Adipocyte (in vitro differentiated cells): ENCODE data around the gene GRIP1.

Source experiments
- DNase-seq: peaks from one replicate; pipeline ENCODE4 v3.0.0-alpha.2; 2015; ENCODE audit warnings: low read depth
- H3K27me3 ChIP-seq: replicated peaks from 2 replicates; pipeline ENCODE4 v1.7.0; 2013; ENCODE audit warnings: mild to moderate bottlenecking, low read length, moderate library complexity; ENCODE audit not compliant: control insufficient read depth, insufficient read depth
- H3K36me3 ChIP-seq: 2 replicates; pipeline ENCODE4 v1.7.0; 2013; ENCODE audit warnings: low read length, mild to moderate bottlenecking, moderate library complexity; ENCODE audit not compliant: control insufficient read depth, insufficient read depth, severe bottlenecking
- H3K4me1 ChIP-seq: 2 replicates; pipeline ENCODE4 v1.7.0; 2013; ENCODE audit warnings: mild to moderate bottlenecking, low read length, moderate library complexity; ENCODE audit not compliant: control insufficient read depth, insufficient read depth
- H3K4me3 ChIP-seq: 2 replicates; pipeline ENCODE4 v1.7.0; 2013; ENCODE audit warnings: mild to moderate bottlenecking, low read length, moderate library complexity
- H3K9ac ChIP-seq: 2 replicates; pipeline ENCODE4 v1.7.0; 2013; ENCODE audit warnings: mild to moderate bottlenecking, low read length, moderate library complexity
- H3K9me3 ChIP-seq: 2 replicates; pipeline ENCODE4 v1.7.0; 2013; ENCODE audit warnings: mild to moderate bottlenecking, low read length, moderate library complexity; ENCODE audit not compliant: control insufficient read depth

GRIP1 gene

GRCh38 chr12:66666481-66666880 is 12.4 kb downstream of the GRIP1 start:
- Histone ChIP-seq H3K9ac (no peak overlapping the region), H3K36me3 (no peaks in the 10 kb centered on the region), H3K4me3 (no peak overlapping the region)

GRCh38 chr12:66665435-66665985 is 13.4 kb downstream of the GRIP1 start:
- no peak overlapping the region for H3K9ac ChIP-seq
- H3K4me3 ChIP-seq, result no peak overlapping the region
- H3K4me1 ChIP-seq, result peaks cover 23% of the 10 kb centered on the region
- no peaks in the 10 kb centered on the region for H3K27me3 ChIP-seq
- H3K9me3 ChIP-seq, result no peaks in the 10 kb centered on the region
- no peaks in the 10 kb centered on the region for H3K36me3 ChIP-seq
- DNase-seq, result no peak

More at GRCh38 chr12:66666481-66666880, 12.4 kb downstream of the GRIP1 start:
- no peaks in the 10 kb centered on the region for H3K9me3 ChIP-seq
- DNase-seq, result no peak
- H3K4me1 ChIP-seq, result peaks cover 23% of the 10 kb centered on the region
- no peaks in the 10 kb centered on the region for H3K27me3 ChIP-seq

- H3K4me1 ChIP-seq, result peaks cover 23% of the 10 kb centered on the region
- H3K9ac ChIP-seq, result no peak overlapping the region
- no peaks in the 10 kb centered on the region for H3K9me3 ChIP-seq
- no peaks in the 10 kb centered on the region for H3K36me3 ChIP-seq
- H3K4me3 ChIP-seq, result no peak overlapping the region
- no peaks in the 10 kb centered on the region for H3K27me3 ChIP-seq
- DNase-seq, result no peak
These were observed 14.8 kb downstream of the GRIP1 start for GRCh38 chr12:66664076-66664475.

GRCh38 chr12:66663611-66664010 is 15.3 kb downstream of the GRIP1 start:
- H3K4me3 ChIP-seq, result no peak overlapping the region
- DNase-seq, result no peak
- H3K36me3 ChIP-seq, result no peaks in the 10 kb centered on the region
- no peaks in the 10 kb centered on the region for H3K27me3 ChIP-seq
- H3K4me1 ChIP-seq, result peaks cover 23% of the 10 kb centered on the region
- H3K9ac ChIP-seq, result no peak overlapping the region
- H3K9me3 ChIP-seq, result no peaks in the 10 kb centered on the region

GRCh38 chr12:66662729-66663128 is 16.1 kb downstream of the GRIP1 start:
- peaks cover 23% of the 10 kb centered on the region for H3K4me1 ChIP-seq
- H3K36me3 ChIP-seq, result no peaks in the 10 kb centered on the region
- no peak overlapping the region for H3K9ac ChIP-seq
- peak; percentile 29 for DNase-seq
- no peak overlapping the region for H3K4me3 ChIP-seq
- no peaks in the 10 kb centered on the region for H3K9me3 ChIP-seq
- H3K27me3 ChIP-seq, result no peaks in the 10 kb centered on the region

- Histone ChIP-seq H3K4me3 (no peak overlapping the region), H3K4me1 (peaks cover 23% of the 10 kb centered on the region), H3K27me3 (no peaks in the 10 kb centered on the region), H3K36me3 (no peaks in the 10 kb centered on the region), H3K9ac (no peak overlapping the region), H3K9me3 (no peaks in the 10 kb centered on the region)
- no peak for DNase-seq
These were observed 16.7 kb downstream of the GRIP1 start for GRCh38 chr12:66662179-66662578.

- no peaks in the 10 kb centered on the region for H3K9me3 ChIP-seq
- no peaks in the 10 kb centered on the region for H3K27me3 ChIP-seq
- H3K36me3 ChIP-seq, result no peaks in the 10 kb centered on the region
- peaks cover 23% of the 10 kb centered on the region for H3K4me1 ChIP-seq
- H3K4me3 ChIP-seq, result no peak overlapping the region
- no peak for DNase-seq
- no peak overlapping the region for H3K9ac ChIP-seq
These were observed 17.5 kb downstream of the GRIP1 start for GRCh38 chr12:66661357-66661756.

GRCh38 chr12:66653796-66654195 is 25.1 kb downstream of the GRIP1 start:
- H3K9ac ChIP-seq, result no peak overlapping the region
- peaks cover 8% of the 10 kb centered on the region for H3K27me3 ChIP-seq
- no peak overlapping the region for H3K4me3 ChIP-seq
- no peaks in the 10 kb centered on the region for H3K4me1 ChIP-seq
- DNase-seq, result no peak
- H3K9me3 ChIP-seq, result no peaks in the 10 kb centered on the region
- H3K36me3 ChIP-seq, result no peaks in the 10 kb centered on the region

- no peak for DNase-seq
- Histone ChIP-seq H3K27me3 (peaks cover 8% of the 10 kb centered on the region), H3K4me1 (peaks cover 9% of the 10 kb centered on the region), H3K36me3 (no peaks in the 10 kb centered on the region), H3K4me3 (no peak overlapping the region), H3K9me3 (no peaks in the 10 kb centered on the region), H3K9ac (no peak overlapping the region)
These were observed 30.7 kb downstream of the GRIP1 start for GRCh38 chr12:66648033-66648735.

- DNase-seq, result peak; percentile 70
- no peaks in the 10 kb centered on the region for H3K9me3 ChIP-seq
These were observed 31.7 kb downstream of the GRIP1 start for GRCh38 chr12:66647034-66647691.

GRCh38 chr12:66644151-66644550 is 34.7 kb downstream of the GRIP1 start:
- Histone ChIP-seq H3K27me3 (peaks cover under 1% of the 10 kb centered on the region), H3K4me3 (no peak overlapping the region), H3K4me1 (peaks cover 9% of the 10 kb centered on the region), H3K9me3 (no peaks in the 10 kb centered on the region), H3K9ac (no peak overlapping the region), H3K36me3 (no peaks in the 10 kb centered on the region)
- no peak for DNase-seq

More at GRCh38 chr12:66647034-66647691, 31.7 kb downstream of the GRIP1 start:
- no peak overlapping the region for H3K4me3 ChIP-seq
- no peak overlapping the region for H3K9ac ChIP-seq
- no peaks in the 10 kb centered on the region for H3K36me3 ChIP-seq
- peaks cover 8% of the 10 kb centered on the region for H3K27me3 ChIP-seq
- H3K4me1 ChIP-seq, result peaks cover 9% of the 10 kb centered on the region
